ENCODE data around the gene WFDC1. TPM values are rescaled to one million over a fixed set of nuclear protein-coding genes. Genes with fewer than 3 reads are reported as not detected.

Gene WFDC1
- total and polyA plus RNA-seq, 10 of the 15 experiments (the other 5 are each of a cell fraction or from before 2014, with no cell fraction given): not detected

DNA sequence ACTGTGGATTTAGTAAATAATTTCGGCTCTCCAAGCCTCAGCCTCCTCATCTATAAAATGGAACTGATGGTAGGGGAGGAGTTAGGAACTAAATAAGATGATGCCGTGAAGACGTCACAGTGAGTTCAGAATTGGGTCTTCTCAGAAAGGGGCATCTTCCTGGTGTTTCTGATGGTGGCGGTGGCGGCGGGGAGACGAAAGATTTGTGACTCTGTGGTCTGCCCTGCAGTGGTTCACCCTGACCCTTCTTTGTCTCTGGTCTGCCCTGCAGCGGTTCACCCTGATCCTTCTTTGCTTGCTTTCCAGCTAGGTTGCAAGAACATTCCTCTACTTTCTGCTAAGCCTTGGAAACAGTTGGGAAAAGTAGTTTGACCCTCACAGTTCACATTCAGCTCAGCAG, 34.3 kb downstream of the WFDC1 start (continued):
- TF ChIP-seq, protein P1, sequence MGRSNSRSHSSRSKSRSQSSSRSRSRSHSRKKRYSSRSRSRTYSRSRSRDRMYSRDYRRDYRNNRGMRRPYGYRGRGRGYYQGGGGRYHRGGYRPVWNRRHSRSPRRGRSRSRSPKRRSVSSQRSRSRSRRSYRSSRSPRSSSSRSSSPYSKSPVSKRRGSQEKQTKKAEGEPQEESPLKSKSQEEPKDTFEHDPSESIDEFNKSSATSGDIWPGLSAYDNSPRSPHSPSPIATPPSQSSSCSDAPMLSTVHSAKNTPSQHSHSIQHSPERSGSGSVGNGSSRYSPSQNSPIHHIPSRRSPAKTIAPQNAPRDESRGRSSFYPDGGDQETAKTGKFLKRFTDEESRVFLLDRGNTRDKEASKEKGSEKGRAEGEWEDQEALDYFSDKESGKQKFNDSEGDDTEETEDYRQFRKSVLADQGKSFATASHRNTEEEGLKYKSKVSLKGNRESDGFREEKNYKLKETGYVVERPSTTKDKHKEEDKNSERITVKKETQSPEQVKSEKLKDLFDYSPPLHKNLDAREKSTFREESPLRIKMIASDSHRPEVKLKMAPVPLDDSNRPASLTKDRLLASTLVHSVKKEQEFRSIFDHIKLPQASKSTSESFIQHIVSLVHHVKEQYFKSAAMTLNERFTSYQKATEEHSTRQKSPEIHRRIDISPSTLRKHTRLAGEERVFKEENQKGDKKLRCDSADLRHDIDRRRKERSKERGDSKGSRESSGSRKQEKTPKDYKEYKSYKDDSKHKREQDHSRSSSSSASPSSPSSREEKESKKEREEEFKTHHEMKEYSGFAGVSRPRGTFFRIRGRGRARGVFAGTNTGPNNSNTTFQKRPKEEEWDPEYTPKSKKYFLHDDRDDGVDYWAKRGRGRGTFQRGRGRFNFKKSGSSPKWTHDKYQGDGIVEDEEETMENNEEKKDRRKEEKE (IDR thresholded peaks at IDR 0.05): no peak
- TF ChIP-seq FOS (IDR thresholded peaks at IDR 0.05; ENCODE audit: borderline replicate concordance, extremely low read depth, insufficient read length) (no peak), KAT2A (conservative IDR thresholded peaks at IDR 0.05; ENCODE audit: control insufficient read depth, low read depth, low read length) (no peak), SUZ12 (IDR thresholded peaks at IDR 0.05; ENCODE audit: unreplicated experiment) (no peak)
- TF ChIP-seq, protein P2, sequence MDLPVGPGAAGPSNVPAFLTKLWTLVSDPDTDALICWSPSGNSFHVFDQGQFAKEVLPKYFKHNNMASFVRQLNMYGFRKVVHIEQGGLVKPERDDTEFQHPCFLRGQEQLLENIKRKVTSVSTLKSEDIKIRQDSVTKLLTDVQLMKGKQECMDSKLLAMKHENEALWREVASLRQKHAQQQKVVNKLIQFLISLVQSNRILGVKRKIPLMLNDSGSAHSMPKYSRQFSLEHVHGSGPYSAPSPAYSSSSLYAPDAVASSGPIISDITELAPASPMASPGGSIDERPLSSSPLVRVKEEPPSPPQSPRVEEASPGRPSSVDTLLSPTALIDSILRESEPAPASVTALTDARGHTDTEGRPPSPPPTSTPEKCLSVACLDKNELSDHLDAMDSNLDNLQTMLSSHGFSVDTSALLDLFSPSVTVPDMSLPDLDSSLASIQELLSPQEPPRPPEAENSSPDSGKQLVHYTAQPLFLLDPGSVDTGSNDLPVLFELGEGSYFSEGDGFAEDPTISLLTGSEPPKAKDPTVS (IDR thresholded peaks at IDR 0.05; ENCODE audit: low read depth, low read length): no peak

DNA sequence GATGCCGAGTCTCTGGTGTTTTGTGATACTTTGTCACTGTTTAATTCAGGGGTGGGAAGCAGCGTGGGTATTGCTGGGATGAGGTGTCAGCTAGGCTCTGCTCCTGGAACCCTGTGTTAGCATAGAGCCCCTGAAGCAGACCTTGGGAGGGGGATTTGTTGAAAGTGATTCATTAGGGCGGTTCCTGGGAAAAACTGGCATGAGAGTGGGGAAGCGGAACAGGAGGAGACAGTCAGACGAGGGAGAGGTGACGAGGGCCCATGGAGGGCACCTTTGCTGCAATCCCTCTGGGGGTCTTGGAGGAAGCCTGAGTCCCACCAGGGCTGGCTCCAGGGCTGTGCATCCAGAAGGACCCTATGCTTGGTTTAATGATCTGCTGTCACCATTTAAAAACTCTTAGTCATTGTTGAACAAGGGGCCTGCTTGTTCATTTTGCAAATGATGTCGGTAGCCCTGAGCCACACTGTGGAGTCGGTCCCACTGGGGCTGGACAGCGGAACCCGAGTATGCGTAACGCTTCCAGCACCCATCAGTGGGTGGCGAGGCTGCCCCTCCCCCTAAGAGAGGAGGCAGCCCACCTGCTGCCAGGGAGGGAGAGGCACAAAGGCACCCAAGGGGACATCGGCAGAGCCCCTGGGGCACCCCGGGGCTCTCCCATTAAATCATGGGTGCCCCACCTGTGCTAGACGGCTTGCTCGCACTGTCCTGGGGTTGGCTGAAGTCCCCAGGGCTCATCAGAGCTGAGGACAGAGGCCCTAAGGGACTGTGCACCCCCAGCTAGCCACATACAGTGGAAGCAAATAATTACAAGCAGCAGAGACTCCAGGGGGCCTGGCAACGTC, 35.4 kb downstream of the WFDC1 start:
- ATAC-seq: no peak
- ChIA-PET SMC1A (ENCODE audit: uncharacterized antibody, unreplicated experiment) (interaction anchor here (0.6 kb wide), 1 partner anchor 13 kb away, joined by 3 read pairs; no protein-coding TSS in a partner anchor), POLR2A (no interaction called here), CTCF (no interaction called here), RAD21 (ENCODE audit: unreplicated experiment) (no interaction called here)
- Histone ChIP-seq H4K20me1 (ENCODE audit: control insufficient read depth, insufficient read depth) (no peaks in the 10 kb centered on the region), H3K36me3 (ENCODE audit: control insufficient read depth in 2 of 2, insufficient read depth in 2 of 2, low read length in 1 of 2) (no peaks in the 10 kb centered on the region), H3K4me2 (ENCODE audit: control insufficient read depth, insufficient read depth) (no peak overlapping the region), H3K9me3 (replicated peaks; ENCODE audit: control insufficient read depth, insufficient read depth, low read length) (no peaks in the 10 kb centered on the region), H3K4me1 (ENCODE audit: control insufficient read depth, insufficient read depth, low read length) (no peaks in the 10 kb centered on the region), H3K27ac (ENCODE audit: control insufficient read depth, insufficient read depth) (no peak overlapping the region), H2AFZ (ENCODE audit: control insufficient read depth, low read depth, low read length) (no peak overlapping the region), H3K9ac (ENCODE audit: control insufficient read depth, insufficient read depth, low read length) (no peak overlapping the region), H3K27me3 (replicated peaks in 1 of 2; ENCODE audit: control insufficient read depth in 2 of 2, insufficient read depth in 2 of 2, low read length in 1 of 2) (peaks cover 0 to 2% of the 10 kb centered on the region in 2 experiments; a peak in 1 of 4 replicates), H3K4me3 (no peak overlapping the region), H3K79me2 (ENCODE audit: control insufficient read depth, insufficient read depth, low read length) (no peaks in the 10 kb centered on the region)
- 29% methylated on average over 18 of the region's 18 CpGs for WGBS (ENCODE audit: insufficient coverage, insufficient replicate concordance, low lambda C conversion rate, missing lambda C conversion rate)
- BruUV-seq (replicated peaks): no TSS peak
- FAIRE-seq: no peak
- intact Hi-C loops (cut with micrococcal nuclease; ENCODE audit: unreplicated experiment) (no loop called here), in situ Hi-C loops (cut with MboI) (no loop called here)
- no peak for DNase-seq (ENCODE audit: low read depth, low spot score)
- no peak for TF ChIP-seq SMAD5 (IDR thresholded peaks at IDR 0.05; ENCODE audit: low read depth)
- no peak for TF ChIP-seq JUNB (IDR thresholded peaks at IDR 0.05)
- TF ChIP-seq, protein P3, sequence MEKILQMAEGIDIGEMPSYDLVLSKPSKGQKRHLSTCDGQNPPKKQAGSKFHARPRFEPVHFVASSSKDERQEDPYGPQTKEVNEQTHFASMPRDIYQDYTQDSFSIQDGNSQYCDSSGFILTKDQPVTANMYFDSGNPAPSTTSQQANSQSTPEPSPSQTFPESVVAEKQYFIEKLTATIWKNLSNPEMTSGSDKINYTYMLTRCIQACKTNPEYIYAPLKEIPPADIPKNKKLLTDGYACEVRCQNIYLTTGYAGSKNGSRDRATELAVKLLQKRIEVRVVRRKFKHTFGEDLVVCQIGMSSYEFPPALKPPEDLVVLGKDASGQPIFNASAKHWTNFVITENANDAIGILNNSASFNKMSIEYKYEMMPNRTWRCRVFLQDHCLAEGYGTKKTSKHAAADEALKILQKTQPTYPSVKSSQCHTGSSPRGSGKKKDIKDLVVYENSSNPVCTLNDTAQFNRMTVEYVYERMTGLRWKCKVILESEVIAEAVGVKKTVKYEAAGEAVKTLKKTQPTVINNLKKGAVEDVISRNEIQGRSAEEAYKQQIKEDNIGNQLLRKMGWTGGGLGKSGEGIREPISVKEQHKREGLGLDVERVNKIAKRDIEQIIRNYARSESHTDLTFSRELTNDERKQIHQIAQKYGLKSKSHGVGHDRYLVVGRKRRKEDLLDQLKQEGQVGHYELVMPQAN (conservative IDR thresholded peaks at IDR 0.05): no peak
- TF ChIP-seq BMI1 (IDR thresholded peaks at IDR 0.05; ENCODE audit: borderline replicate concordance): no peak
- TF ChIP-seq TAF1 (IDR thresholded peaks at IDR 0.05; ENCODE audit: borderline replicate concordance, low read depth, low read length): no peak
- TF ChIP-seq, protein P4, sequence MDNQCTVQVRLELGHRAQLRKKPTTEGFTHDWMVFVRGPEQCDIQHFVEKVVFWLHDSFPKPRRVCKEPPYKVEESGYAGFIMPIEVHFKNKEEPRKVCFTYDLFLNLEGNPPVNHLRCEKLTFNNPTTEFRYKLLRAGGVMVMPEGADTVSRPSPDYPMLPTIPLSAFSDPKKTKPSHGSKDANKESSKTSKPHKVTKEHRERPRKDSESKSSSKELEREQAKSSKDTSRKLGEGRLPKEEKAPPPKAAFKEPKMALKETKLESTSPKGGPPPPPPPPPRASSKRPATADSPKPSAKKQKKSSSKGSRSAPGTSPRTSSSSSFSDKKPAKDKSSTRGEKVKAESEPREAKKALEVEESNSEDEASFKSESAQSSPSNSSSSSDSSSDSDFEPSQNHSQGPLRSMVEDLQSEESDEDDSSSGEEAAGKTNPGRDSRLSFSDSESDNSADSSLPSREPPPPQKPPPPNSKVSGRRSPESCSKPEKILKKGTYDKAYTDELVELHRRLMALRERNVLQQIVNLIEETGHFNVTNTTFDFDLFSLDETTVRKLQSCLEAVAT (IDR thresholded peaks at IDR 0.05): no peak
- TF ChIP-seq, protein P5, sequence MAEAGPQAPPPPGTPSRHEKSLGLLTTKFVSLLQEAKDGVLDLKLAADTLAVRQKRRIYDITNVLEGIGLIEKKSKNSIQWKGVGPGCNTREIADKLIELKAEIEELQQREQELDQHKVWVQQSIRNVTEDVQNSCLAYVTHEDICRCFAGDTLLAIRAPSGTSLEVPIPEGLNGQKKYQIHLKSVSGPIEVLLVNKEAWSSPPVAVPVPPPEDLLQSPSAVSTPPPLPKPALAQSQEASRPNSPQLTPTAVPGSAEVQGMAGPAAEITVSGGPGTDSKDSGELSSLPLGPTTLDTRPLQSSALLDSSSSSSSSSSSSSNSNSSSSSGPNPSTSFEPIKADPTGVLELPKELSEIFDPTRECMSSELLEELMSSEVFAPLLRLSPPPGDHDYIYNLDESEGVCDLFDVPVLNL (IDR thresholded peaks at IDR 0.05; ENCODE audit: low read depth, low read length): no peak
